Nephron (organoid): ENCODE results near the gene DSCAML1.

ENCODE experiments used
- H3K27ac Mint-ChIP-seq, 3 experiments: 2 replicates each; pipeline ENCODE4 v1.8.0; 2020; ENCODE audit warnings: mixed read lengths in 3 of 3, mild to moderate bottlenecking in 2 of 3, moderate library complexity in 1 of 3
- H3K27me3 Mint-ChIP-seq: 2 replicates; pipeline ENCODE4 v1.8.0; 2021; ENCODE audit warnings: low read depth, mild to moderate bottlenecking, moderate library complexity, mixed read lengths
- H3K36me3 Mint-ChIP-seq: 2 replicates; pipeline ENCODE4 v1.8.0; 2020; ENCODE audit warnings: low read depth, mixed read lengths
- H3K4me1 Mint-ChIP-seq: 2 replicates; pipeline ENCODE4 v1.8.0; 2020; ENCODE audit warnings: mixed read lengths
- H3K4me3 Mint-ChIP-seq, 3 experiments: 2 replicates each; pipeline ENCODE4 v1.8.0; 2020; ENCODE audit warnings: mild to moderate bottlenecking in 3 of 3, mixed read lengths in 3 of 3, moderate library complexity in 2 of 3
- H3K9me3 Mint-ChIP-seq: 2 replicates; pipeline ENCODE4 v1.8.0; 2020; ENCODE audit warnings: mixed read lengths
- CTCF ChIP-seq, 3 experiments: fragments of 200-600 bp; sonication (generic); IDR thresholded peaks; one replicate each; pipeline ENCODE4 v1.5.0; 2021; ENCODE audit warnings: antibody characterized with exemption in 3 of 3; ENCODE audit not compliant: unreplicated experiment in 3 of 3

DSCAML1 gene

GRCh38 chr11:117670924-117671323 lies 126.1 kb downstream of the DSCAML1 start:
- H3K27ac Mint-ChIP-seq: peak overlapping the region in 1 of 3 experiments; percentile 44
- peaks cover 29% of the 10 kb centered on the region for H3K4me1 Mint-ChIP-seq
- H3K4me3 Mint-ChIP-seq: no peak overlapping the region
- H3K27me3 Mint-ChIP-seq: peaks cover 50% of the 10 kb centered on the region
- H3K36me3 Mint-ChIP-seq: peaks cover 4% of the 10 kb centered on the region
- no peaks in the 10 kb centered on the region for H3K9me3 Mint-ChIP-seq
- TF ChIP-seq CTCF (IDR thresholded peaks at IDR 0.05; ENCODE audit: unreplicated experiment in 3 of 3): no peak

- no peak for TF ChIP-seq CTCF (IDR thresholded peaks at IDR 0.05; ENCODE audit: unreplicated experiment in 3 of 3)
- Mint-ChIP-seq H3K9me3 (no peaks in the 10 kb centered on the region), H3K27me3 (peaks cover 50% of the 10 kb centered on the region), H3K36me3 (peaks cover 4% of the 10 kb centered on the region), H3K4me1 (peaks cover 33% of the 10 kb centered on the region), H3K4me3 (no peak overlapping the region), H3K27ac (peak overlapping the region in 1 of 3 experiments; percentile 44)
These were observed 126.6 kb downstream of the DSCAML1 start for GRCh38 chr11:117670443-117670842.

GRCh38 chr11:117669616-117670015 lies 127.4 kb downstream of the DSCAML1 start:
- H3K36me3 Mint-ChIP-seq: peaks cover 4% of the 10 kb centered on the region
- no peak overlapping the region for H3K4me3 Mint-ChIP-seq
- H3K9me3 Mint-ChIP-seq: no peaks in the 10 kb centered on the region
- no peak for TF ChIP-seq CTCF (IDR thresholded peaks at IDR 0.05; ENCODE audit: unreplicated experiment in 3 of 3)
- no peak overlapping the region for H3K27ac Mint-ChIP-seq
- peaks cover 48% of the 10 kb centered on the region for H3K27me3 Mint-ChIP-seq
- peaks cover 42% of the 10 kb centered on the region for H3K4me1 Mint-ChIP-seq

- Mint-ChIP-seq H3K4me3 (no peak overlapping the region), H3K27me3 (peaks cover 47% of the 10 kb centered on the region), H3K4me1 (peaks cover 44% of the 10 kb centered on the region), H3K27ac (no peak overlapping the region), H3K36me3 (peaks cover 4% of the 10 kb centered on the region), H3K9me3 (no peaks in the 10 kb centered on the region)
- TF ChIP-seq CTCF (IDR thresholded peaks at IDR 0.05; ENCODE audit: unreplicated experiment in 3 of 3): no peak
These were observed 128.0 kb downstream of the DSCAML1 start for GRCh38 chr11:117669062-117669461.

GRCh38 chr11:117668321-117668751 lies 128.7 kb downstream of the DSCAML1 start:
- H3K9me3 Mint-ChIP-seq: no peaks in the 10 kb centered on the region
- TF ChIP-seq CTCF (IDR thresholded peaks at IDR 0.05; ENCODE audit: unreplicated experiment in 3 of 3): no peak
- H3K4me1 Mint-ChIP-seq: peaks cover 47% of the 10 kb centered on the region
- peaks cover 4% of the 10 kb centered on the region for H3K36me3 Mint-ChIP-seq
- peaks cover 41% of the 10 kb centered on the region for H3K27me3 Mint-ChIP-seq
- no peak overlapping the region for H3K4me3 Mint-ChIP-seq
- H3K27ac Mint-ChIP-seq: no peak overlapping the region

- TF ChIP-seq CTCF (IDR thresholded peaks at IDR 0.05; ENCODE audit: unreplicated experiment in 3 of 3): no peak
These were observed 132.1 kb downstream of the DSCAML1 start for GRCh38 chr11:117664897-117665296.

More at GRCh38 chr11:117664897-117665296, 132.1 kb downstream of the DSCAML1 start:
- Mint-ChIP-seq H3K27me3 (peaks cover 41% of the 10 kb centered on the region), H3K27ac (peak overlapping the region; percentile 63 to 72 (median 71)), H3K9me3 (no peaks in the 10 kb centered on the region), H3K36me3 (peaks cover 4% of the 10 kb centered on the region), H3K4me1 (peaks cover 45% of the 10 kb centered on the region), H3K4me3 (peak overlapping the region in 2 of 3 experiments; percentile 14 to 37)
